Neuronal stem cell (in vitro differentiated cells): ENCODE measurements around the gene ELMO2.
A peak's percentile ranks its signal among the peaks of the same experiment; 100 is the strongest.

Experiments used
- DNase-seq: peaks from one replicate; pipeline ENCODE4 v3.0.0-alpha.2; 2013; ENCODE audit warnings: low spot score
- H2AFZ ChIP-seq: one replicate; pipeline ENCODE4 v1.6.1; 2013; ENCODE audit warnings: mild to moderate bottlenecking, low read length, inconsistent platforms
- H2AK5ac ChIP-seq: 2 replicates; pipeline ENCODE4 v1.6.1; 2013; ENCODE audit warnings: low read depth, mild to moderate bottlenecking, inconsistent platforms, low read length, moderate library complexity, mixed read lengths
- H2BK120ac ChIP-seq: 2 replicates; pipeline ENCODE4 v1.6.1; 2013; ENCODE audit warnings: low read depth, mild to moderate bottlenecking, inconsistent platforms, low read length, moderate library complexity, mixed read lengths
- H2BK12ac ChIP-seq: one replicate; pipeline ENCODE4 v1.6.1; 2013; ENCODE audit warnings: low read length, inconsistent platforms
- H2BK15ac ChIP-seq: 2 replicates; pipeline ENCODE4 v1.6.1; 2013; ENCODE audit warnings: mild to moderate bottlenecking, low read length, inconsistent platforms, mixed read lengths
- H2BK5ac ChIP-seq: one replicate; pipeline ENCODE4 v1.6.1; 2013; ENCODE audit warnings: inconsistent platforms, mild to moderate bottlenecking, low read length, moderate library complexity
- H3K14ac ChIP-seq: one replicate; pipeline ENCODE4 v1.6.1; 2013; ENCODE audit warnings: low read length, inconsistent platforms
- H3K18ac ChIP-seq: 2 replicates; pipeline ENCODE4 v1.6.1; 2013; ENCODE audit warnings: low read length, inconsistent platforms
- H3K23ac ChIP-seq: 2 replicates; pipeline ENCODE4 v1.6.1; 2013; ENCODE audit warnings: low read depth, mild to moderate bottlenecking, mixed read lengths, low read length, inconsistent platforms; ENCODE audit not compliant: poor library complexity
- H3K27ac ChIP-seq: replicated peaks from 3 replicates; pipeline ENCODE4 v1.5.1; 2013; ENCODE audit warnings: low read length, inconsistent platforms
- H3K27me3 ChIP-seq, 3 experiments: 2 replicates each; pipeline ENCODE4 v1.6.1; 2013; ENCODE audit warnings: low read length in 3 of 3, mild to moderate bottlenecking in 2 of 3, inconsistent platforms in 1 of 3, low read depth in 1 of 3, mixed read lengths in 1 of 3, moderate library complexity in 1 of 3; ENCODE audit not compliant: control insufficient read depth in 3 of 3, insufficient read depth in 3 of 3
- H3K36me3 ChIP-seq, 2 donors: replicated peaks in 1 of 2; 2 replicates each; pipeline ENCODE4 v1.6.1; 2013; ENCODE audit warnings: low read length in 2 of 2; ENCODE audit not compliant: control insufficient read depth in 2 of 2, insufficient read depth in 2 of 2
- H3K4ac ChIP-seq: 2 replicates; pipeline ENCODE4 v1.6.1; 2013; ENCODE audit warnings: inconsistent platforms, mild to moderate bottlenecking, low read length, moderate library complexity
- H3K4me1 ChIP-seq, 2 donors: 1 replicate in 1 of 2; 2 replicates in 1 of 2; pipeline ENCODE4 v1.6.1; 2013; ENCODE audit warnings: low read length in 2 of 2, low read depth in 1 of 2; ENCODE audit not compliant: control insufficient read depth in 2 of 2, insufficient read depth in 1 of 2
- H3K4me2 ChIP-seq: one replicate; pipeline ENCODE4 v1.6.1; 2013; ENCODE audit warnings: mild to moderate bottlenecking, low read length, inconsistent platforms; ENCODE audit not compliant: insufficient read depth, poor library complexity, severe bottlenecking
- H3K4me3 ChIP-seq, 2 donors: 2 replicates each; pipeline ENCODE4 v1.5.1; 2013; ENCODE audit warnings: low read length in 2 of 2, mild to moderate bottlenecking in 2 of 2, inconsistent platforms in 1 of 2, moderate library complexity in 1 of 2
- H3K79me1 ChIP-seq: one replicate; pipeline ENCODE4 v1.6.1; 2013; ENCODE audit warnings: low read depth, mild to moderate bottlenecking, inconsistent platforms, low read length, moderate library complexity
- H3K9ac ChIP-seq: one replicate; pipeline ENCODE4 v1.6.1; 2013; ENCODE audit warnings: mild to moderate bottlenecking, low read depth, low read length, inconsistent platforms; ENCODE audit not compliant: poor library complexity
- H3K9me3 ChIP-seq, 2 donors: replicated peaks in 1 of 2; 2 replicates each; pipeline versions ENCODE3 to v1.6.1; 2013; ENCODE audit warnings: low read length in 2 of 2, mild to moderate bottlenecking in 2 of 2, inconsistent platforms in 1 of 2, low read depth in 1 of 2, mixed read lengths in 1 of 2, moderate library complexity in 1 of 2; ENCODE audit not compliant: control insufficient read depth in 2 of 2, insufficient read depth in 1 of 2
- H4K8ac ChIP-seq: one replicate; pipeline ENCODE4 v1.6.1; 2013; ENCODE audit warnings: low read depth, mild to moderate bottlenecking, inconsistent platforms, low read length, moderate library complexity
- H4K91ac ChIP-seq: one replicate; pipeline ENCODE4 v1.6.1; 2013; ENCODE audit warnings: low read length, low read depth, mild to moderate bottlenecking, inconsistent platforms; ENCODE audit not compliant: poor library complexity
- WGBS, 2 donors: extraction: QIAGEN DNeasy Blood & Tissue Kit; methylation state at CpG; one replicate each; pipeline ENCODE4 v1.1.7; 2013; ENCODE audit warnings: missing lambda C conversion rate in 2 of 2, mixed read lengths in 1 of 2; ENCODE audit not compliant: insufficient read length in 2 of 2, insufficient replicate concordance in 1 of 2; ENCODE audit errors: extremely low coverage in 2 of 2; 5-methylcytosine and 5-hydroxymethylcytosine counted together

The ELMO2 gene

DNA sequence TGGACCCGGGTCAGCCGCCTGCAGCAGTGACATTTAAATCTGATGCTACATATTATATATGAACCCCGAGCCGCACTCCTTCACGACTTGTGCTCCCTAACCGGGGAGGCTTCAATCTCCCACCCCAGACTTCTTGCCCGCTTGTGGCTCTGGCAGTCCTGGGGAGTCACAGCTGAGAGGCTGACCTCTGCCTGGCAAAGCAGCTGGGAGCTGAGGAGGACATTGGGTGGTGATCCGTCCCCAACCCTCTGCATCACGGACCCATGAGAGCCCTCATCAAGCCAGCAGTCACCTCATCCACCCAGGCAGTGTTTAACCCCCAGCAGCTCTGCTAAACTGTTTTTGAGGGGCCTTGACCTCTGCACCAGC lies 64.4 kb downstream of the ELMO2 start:
- no CpG with 5 or more reads among the region's 9 CpGs for WGBS, 2 donors
- no peak overlapping the region for H4K91ac ChIP-seq
- peak overlapping the region in 1 of 2 donors; percentile 35 for H3K4me3 ChIP-seq
- H3K36me3 ChIP-seq = no peaks in the 10 kb centered on the region
- H4K8ac ChIP-seq = no peak overlapping the region
- no peak overlapping the region for H3K14ac ChIP-seq
- DNase-seq = no peak
- no peak overlapping the region for H2BK5ac ChIP-seq
- no peak overlapping the region for H3K23ac ChIP-seq
- no peak overlapping the region for H3K4ac ChIP-seq
- H3K79me1 ChIP-seq = no peaks in the 10 kb centered on the region
- H3K27ac ChIP-seq = no peak overlapping the region
- H3K27me3 ChIP-seq = no peaks in the 10 kb centered on the region
- H3K4me1 ChIP-seq = peaks cover 25 to 40% of the 10 kb centered on the region in 2 donors
- no peak overlapping the region for H2BK12ac ChIP-seq
- H2BK15ac ChIP-seq = no peak overlapping the region
- H3K9ac ChIP-seq = no peak overlapping the region
- peak overlapping the region; percentile 78 for H2AFZ ChIP-seq
- no peak overlapping the region for H2BK120ac ChIP-seq
- H2AK5ac ChIP-seq = no peak overlapping the region
- peak overlapping the region; percentile 55 for H3K18ac ChIP-seq
- H3K4me2 ChIP-seq = no peak overlapping the region
- no peaks in the 10 kb centered on the region for H3K9me3 ChIP-seq

DNA sequence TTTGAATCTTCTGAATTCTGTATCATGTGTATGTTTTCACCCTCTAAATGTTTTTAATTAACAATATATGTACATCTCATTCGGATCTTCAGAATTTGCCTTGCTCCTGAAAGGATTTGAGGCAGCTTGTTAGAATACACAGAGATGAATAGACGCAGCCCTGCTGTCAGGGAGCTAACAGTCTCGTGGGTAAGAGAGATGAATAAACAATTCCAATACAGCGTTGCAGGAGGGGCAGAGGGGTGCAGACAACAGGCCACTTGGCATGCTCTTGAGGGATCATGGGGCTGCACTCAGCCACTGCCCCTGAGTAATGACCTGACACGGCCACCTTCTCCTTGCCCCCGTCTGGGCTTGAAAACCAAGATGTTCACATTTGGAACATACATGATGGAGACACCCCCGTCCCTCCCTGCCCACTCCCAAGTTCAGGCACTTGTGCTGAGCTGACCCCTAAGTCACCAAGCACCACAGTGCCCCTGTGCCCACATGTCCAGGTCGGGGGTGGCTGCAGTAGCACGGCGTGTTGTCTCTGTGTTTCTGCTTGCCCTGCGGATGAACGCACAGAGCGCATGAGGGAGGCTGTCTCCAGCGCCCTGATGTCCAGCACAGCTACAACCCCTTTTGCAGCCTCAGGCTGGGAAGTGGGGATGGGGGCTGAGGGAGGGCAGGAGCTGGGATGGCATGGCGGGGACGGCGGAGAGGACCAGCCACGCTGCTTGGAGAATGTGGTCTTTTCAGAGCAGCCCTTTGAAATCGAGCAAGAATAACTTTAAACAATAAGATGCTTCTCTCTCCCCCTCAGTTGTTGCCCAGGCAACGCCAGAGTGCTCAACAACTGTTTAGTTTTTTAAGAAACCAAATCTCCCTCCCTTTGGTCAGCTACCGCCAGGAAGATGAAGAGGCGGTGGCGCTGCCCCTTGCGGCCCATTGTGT lies 65.1 kb downstream of the ELMO2 start:
- no peak overlapping the region for H4K8ac ChIP-seq
- H3K79me1 ChIP-seq = no peaks in the 10 kb centered on the region
- H3K27me3 ChIP-seq = no peaks in the 10 kb centered on the region

DNA sequence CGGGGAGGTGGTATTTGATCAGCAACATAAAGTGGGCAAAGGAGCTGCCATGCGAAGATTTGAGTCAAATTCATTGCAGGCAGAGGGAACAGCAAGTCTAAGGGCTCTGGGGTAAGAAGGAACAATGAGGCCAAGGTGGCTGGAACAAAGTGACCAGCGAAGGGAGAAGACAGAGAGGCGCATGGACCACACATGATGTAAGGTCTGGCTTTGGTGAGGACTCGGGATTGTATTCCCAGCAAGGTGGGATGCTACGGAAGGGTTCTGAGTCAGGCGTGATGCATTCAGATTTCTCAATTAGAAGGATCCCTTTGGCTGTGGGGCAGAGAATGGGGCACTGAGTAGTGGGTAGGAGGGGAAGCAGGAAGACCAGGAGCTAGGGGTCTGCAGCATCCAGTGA lies 67.4 kb downstream of the ELMO2 start:
- H3K9me3 ChIP-seq = no peaks in the 10 kb centered on the region
- no peak overlapping the region for H4K91ac ChIP-seq
- H3K4me2 ChIP-seq = no peak overlapping the region
- H2BK12ac ChIP-seq = no peak overlapping the region
- no CpG with 5 or more reads among the region's 7 CpGs for WGBS, 2 donors
- no peak overlapping the region for H2BK15ac ChIP-seq
- no peaks in the 10 kb centered on the region for H3K79me1 ChIP-seq
- no peak overlapping the region for H3K27ac ChIP-seq
- no peak for DNase-seq
- no peak overlapping the region for H3K4ac ChIP-seq
- no peaks in the 10 kb centered on the region for H3K27me3 ChIP-seq
- H3K4me3 ChIP-seq = no peak overlapping the region
- H3K36me3 ChIP-seq = no peaks in the 10 kb centered on the region
- no peak overlapping the region for H2AFZ ChIP-seq
- H2AK5ac ChIP-seq = no peak overlapping the region
- no peak overlapping the region for H3K23ac ChIP-seq
- H3K18ac ChIP-seq = no peak overlapping the region
- H2BK120ac ChIP-seq = no peak overlapping the region
- H2BK5ac ChIP-seq = no peak overlapping the region
- H4K8ac ChIP-seq = no peak overlapping the region
- peak overlapping the region; percentile 4 for H3K14ac ChIP-seq
- H3K9ac ChIP-seq = no peak overlapping the region
- H3K4me1 ChIP-seq = peaks cover 30 to 46% of the 10 kb centered on the region in 2 donors

More for the DNA sequence above, 65.1 kb downstream of the ELMO2 start:
- no peaks in the 10 kb centered on the region for H3K36me3 ChIP-seq
- H3K14ac ChIP-seq = peak overlapping the region; percentile 4
- H4K91ac ChIP-seq = no peak overlapping the region
- no peak overlapping the region for H2BK120ac ChIP-seq
- H3K4me3 ChIP-seq = peak overlapping the region in 1 of 2 donors; percentile 35
- H2AK5ac ChIP-seq = peak overlapping the region; percentile 40
- H3K4me1 ChIP-seq = peaks cover 25 to 40% of the 10 kb centered on the region in 2 donors
- no peak overlapping the region for H2BK15ac ChIP-seq
- H3K4me2 ChIP-seq = no peak overlapping the region
- H3K23ac ChIP-seq = peak overlapping the region; percentile 46
- peak; percentile 45 for DNase-seq
- no peak overlapping the region for H2BK5ac ChIP-seq
- H3K4ac ChIP-seq = no peak overlapping the region
- no CpG with 5 or more reads among the region's 24 CpGs for WGBS, 2 donors
- no peaks in the 10 kb centered on the region for H3K9me3 ChIP-seq
- H2AFZ ChIP-seq = peak overlapping the region; percentile 78
- H3K18ac ChIP-seq = peak overlapping the region; percentile 61
- no peak overlapping the region for H2BK12ac ChIP-seq
- H3K27ac ChIP-seq = no peak overlapping the region
- H3K9ac ChIP-seq = peak overlapping the region; percentile 26

DNA sequence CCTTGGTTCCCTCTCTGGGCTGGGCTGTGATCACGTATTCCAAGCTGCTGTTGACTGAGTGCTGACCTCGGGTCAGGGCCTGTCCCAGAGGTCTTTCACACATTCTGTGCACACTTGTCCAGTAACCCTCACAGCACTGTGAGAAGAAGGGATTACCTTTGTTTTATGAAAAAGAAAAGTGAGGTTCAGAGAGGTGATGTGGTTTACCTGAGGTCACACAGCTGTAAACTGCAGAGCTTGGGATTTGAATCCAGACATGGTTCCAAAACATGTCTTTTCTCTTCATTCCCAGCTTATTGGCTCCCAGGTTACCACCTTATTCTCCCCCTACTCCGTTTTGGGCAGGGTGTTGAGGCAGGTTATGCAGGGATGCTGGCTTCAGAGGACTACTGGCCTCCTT lies 69.7 kb downstream of the ELMO2 start:
- Histone ChIP-seq H3K27ac (no peak overlapping the region), H3K4me1 (peaks cover 31 to 47% of the 10 kb centered on the region in 2 donors), H3K9ac (no peak overlapping the region), H2BK5ac (no peak overlapping the region), H4K91ac (no peak overlapping the region), H3K36me3 (no peaks in the 10 kb centered on the region), H2BK12ac (no peak overlapping the region), H3K4me3 (no peak overlapping the region), H2BK120ac (no peak overlapping the region), H3K9me3 (no peaks in the 10 kb centered on the region), H3K18ac (no peak overlapping the region), H3K14ac (no peak overlapping the region), H3K79me1 (no peaks in the 10 kb centered on the region), H3K4ac (no peak overlapping the region), H4K8ac (no peak overlapping the region), H3K27me3 (peaks cover 0 to 4% (median 0%) of the 10 kb centered on the region in 3 experiments), H2AK5ac (no peak overlapping the region), H3K23ac (no peak overlapping the region), H2BK15ac (no peak overlapping the region), H2AFZ (no peak overlapping the region), H3K4me2 (no peak overlapping the region)
- no peak for DNase-seq
- WGBS, 2 donors = no CpG with 5 or more reads among the region's 3 CpGs
